ENCODE data around the gene SKP2.

SKP2 gene

GRCh38 chr5:36199620-36200019 lies 47.7 kb downstream of the SKP2 start:
- DNase-seq (ENCODE audit: low read depth), result peak; percentile 80

- DNase-seq (ENCODE audit: low read depth), result peak; percentile 33
These were observed 48.6 kb downstream of the SKP2 start for GRCh38 chr5:36200513-36200912.

GRCh38 chr5:36202521-36202961 lies 50.6 kb downstream of the SKP2 start:
- peak; percentile 59 for DNase-seq (ENCODE audit: low read depth)

- no peak for DNase-seq (ENCODE audit: low read depth)
These were observed 53.4 kb downstream of the SKP2 start for GRCh38 chr5:36205329-36205728.

GRCh38 chr5:36206913-36207312 lies 55.0 kb downstream of the SKP2 start:
- DNase-seq (ENCODE audit: low read depth), result peak; percentile 51

- no peak for DNase-seq (ENCODE audit: low read depth)
These were observed 56.9 kb downstream of the SKP2 start for GRCh38 chr5:36208786-36209185.

- peak; percentile 15 for DNase-seq (ENCODE audit: low read depth)
These were observed 57.8 kb downstream of the SKP2 start for GRCh38 chr5:36209664-36210063.

- DNase-seq (ENCODE audit: low read depth), result no peak
These were observed 62.5 kb downstream of the SKP2 start for GRCh38 chr5:36214436-36214835.

- DNase-seq (ENCODE audit: low read depth), result no peak
These were observed 64.0 kb downstream of the SKP2 start for GRCh38 chr5:36215910-36216309.

- no peak for DNase-seq (ENCODE audit: low read depth)
These were observed 65.7 kb downstream of the SKP2 start for GRCh38 chr5:36217567-36217966.

GRCh38 chr5:36217988-36218387 lies 66.1 kb downstream of the SKP2 start:
- DNase-seq (ENCODE audit: low read depth), result no peak

GRCh38 chr5:36222620-36223019 lies 70.7 kb downstream of the SKP2 start:
- DNase-seq (ENCODE audit: low read depth), result no peak

GRCh38 chr5:36227046-36227445 lies 75.1 kb downstream of the SKP2 start:
- DNase-seq (ENCODE audit: low read depth), result no peak

GRCh38 chr5:36228505-36228904 lies 76.6 kb downstream of the SKP2 start:
- DNase-seq (ENCODE audit: low read depth), result no peak

- DNase-seq (ENCODE audit: low read depth), result no peak
These were observed 78.4 kb downstream of the SKP2 start for GRCh38 chr5:36230151-36230790.

- no peak for DNase-seq (ENCODE audit: low read depth)
These were observed 80.6 kb downstream of the SKP2 start for GRCh38 chr5:36232533-36232932.

All from amniotic epithelial cell (primary cell).